DOHH2 (cell line): Measurements from ENCODE around the gene OPN3.

ENCODE experiments used
- CTCF ChIP-seq: fragments of 200-600 bp; sonication (generic); IDR thresholded peaks from one replicate; pipeline ENCODE4 v1.5.1; 2014; ENCODE audit warnings: antibody characterized with exemption, mild to moderate bottlenecking, low read depth, low read length; ENCODE audit not compliant: poor library complexity, severe bottlenecking
- EZH2phosphoT487 ChIP-seq: fragments of 200-600 bp; sonication (generic); IDR thresholded peaks from 2 replicates; pipeline ENCODE4 v1.6.1; 2017; ENCODE audit warnings: borderline replicate concordance, mild to moderate bottlenecking, antibody characterized with exemption, low read length, moderate library complexity, mixed read lengths

- TF ChIP-seq CTCF = no peak
- no peak for TF ChIP-seq EZH2phosphoT487
Measured at GRCh38 chr1:241600496-241600901, 39.7 kb downstream of the OPN3 start.
